ENCODE measurements around the gene OR2T29.
"Not testable (repeated sequence)": the region's sequence is repeated elsewhere in the genome, so short reads cannot be mapped to it uniquely, and the experiment has no call there.

Gene OR2T29, protein sequence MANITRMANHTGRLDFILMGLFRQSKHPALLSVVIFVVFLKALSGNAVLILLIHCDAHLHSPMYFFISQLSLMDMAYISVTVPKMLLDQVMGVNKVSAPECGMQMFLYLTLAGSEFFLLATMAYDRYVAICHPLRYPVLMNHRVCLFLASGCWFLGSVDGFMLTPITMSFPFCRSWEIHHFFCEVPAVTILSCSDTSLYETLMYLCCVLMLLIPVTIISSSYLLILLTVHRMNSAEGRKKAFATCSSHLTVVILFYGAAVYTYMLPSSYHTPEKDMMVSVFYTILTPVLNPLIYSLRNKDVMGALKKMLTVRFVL

DNA sequence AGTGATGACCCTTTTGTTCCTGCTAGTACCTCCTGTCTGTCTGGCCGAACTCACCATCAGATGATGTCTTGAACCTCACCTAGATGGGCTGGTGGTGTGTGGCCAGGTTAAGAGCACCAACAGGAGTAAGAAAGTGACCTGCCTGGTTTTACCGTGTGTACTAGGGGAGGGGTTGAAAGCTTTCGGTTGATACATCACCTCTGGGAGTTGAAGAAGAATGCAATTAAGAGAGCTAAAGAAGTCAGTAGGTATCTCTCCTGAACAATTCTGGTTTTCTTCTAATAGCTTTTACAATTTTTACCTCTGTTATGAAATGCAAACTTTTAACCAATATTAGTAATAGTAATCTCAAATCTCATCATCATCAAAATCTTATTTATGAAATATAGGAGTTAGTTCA lies at the start of gene OR2T29:
Gene OR2T29, minus strand, starts transcription at position 101 of the 400 bp plus-strand sequence. CDS start 3,281 bp downstream, outside the sequence.
- not testable (repeated sequence) for DNase-seq

DNA sequence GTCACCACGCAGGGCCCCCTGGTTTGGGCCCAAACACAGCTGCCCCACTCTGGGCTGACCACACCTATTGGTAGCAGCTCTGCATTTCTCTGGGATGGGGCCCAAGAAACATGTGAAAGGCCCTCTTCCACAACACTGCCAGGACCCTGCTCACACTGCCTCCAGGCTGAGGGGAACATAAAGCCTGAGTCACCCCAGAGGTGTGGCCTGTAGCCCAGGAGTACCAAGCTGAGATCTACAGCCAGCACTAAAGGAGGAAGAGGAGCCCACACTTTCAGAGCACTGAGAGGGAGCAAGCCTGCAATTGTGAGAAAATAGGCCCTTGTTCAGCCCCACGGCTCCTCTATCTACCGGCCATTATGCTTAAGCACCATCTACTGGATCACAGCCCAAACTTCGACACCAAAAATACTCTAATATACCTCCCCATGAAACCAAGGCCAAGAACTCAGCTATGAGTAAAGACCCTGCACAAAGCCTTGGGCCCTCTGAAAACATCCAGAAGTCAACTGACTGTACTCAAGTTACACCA lies 49.4 kb upstream of the OR2T29 start:
- DNase-seq: no peak

DNA sequence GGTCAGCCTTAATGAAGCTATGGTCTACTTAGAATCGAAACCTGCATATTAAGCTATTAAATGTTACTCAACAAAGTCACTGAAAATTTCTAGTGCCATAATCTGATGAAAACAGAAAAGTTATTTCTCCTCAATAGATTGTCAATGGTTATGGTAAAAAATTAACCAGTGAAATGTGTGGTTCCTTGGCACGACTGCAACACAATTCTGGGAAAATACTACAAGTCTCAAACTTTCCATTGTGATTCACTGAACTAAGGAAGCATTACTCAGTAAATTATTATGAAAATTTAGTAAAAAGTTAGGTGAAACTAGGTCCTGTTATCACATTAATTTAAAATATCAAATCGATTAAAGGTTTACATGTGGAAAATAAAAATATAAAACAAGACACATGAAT lies 47.7 kb upstream of the OR2T29 start:
- no peak for DNase-seq

DNA sequence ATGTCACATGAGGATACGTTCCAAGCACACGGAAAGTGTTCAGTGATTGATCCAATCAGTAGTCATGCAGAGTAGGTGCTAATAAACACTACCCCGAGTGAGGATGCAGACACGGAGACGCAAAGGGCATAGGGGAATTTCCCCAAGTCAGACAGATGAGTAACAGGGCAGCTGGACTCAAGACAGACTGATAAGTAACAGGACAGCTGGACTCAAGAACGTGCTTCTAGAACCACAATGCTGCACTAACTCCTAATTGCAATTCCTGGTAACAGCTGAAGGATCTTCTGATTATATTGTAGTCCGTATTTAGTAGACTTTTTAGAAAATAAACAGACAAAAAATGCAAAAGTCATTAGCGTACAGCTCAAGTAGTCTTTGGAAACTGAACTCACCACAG lies 36.8 kb upstream of the OR2T29 start:
- no peak for DNase-seq

DNA sequence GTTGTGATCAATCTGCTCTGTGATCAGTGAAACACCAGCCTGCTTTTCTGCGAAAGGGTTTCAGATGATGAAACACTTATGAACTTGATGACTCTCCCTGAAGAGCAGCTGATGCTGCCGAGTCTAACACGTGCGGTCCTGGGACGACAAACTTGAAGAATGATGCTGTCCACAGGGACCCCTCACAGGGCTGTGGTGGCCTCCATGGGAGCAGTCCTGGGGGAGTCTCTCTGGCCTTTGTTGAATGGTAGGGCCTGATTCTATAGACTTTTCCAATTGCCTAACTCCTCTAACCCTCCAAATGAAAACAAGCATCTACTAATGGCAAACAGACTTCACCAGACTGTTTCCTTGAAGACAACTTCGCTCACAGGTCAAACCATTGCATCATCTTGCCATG lies 35.0 kb upstream of the OR2T29 start, which contains the start of gene OR2T10:
Gene OR2T10, minus strand, starts transcription at position 112 of the 400 bp plus-strand sequence. CDS start 3,932 bp downstream, outside the sequence.
- DNase-seq: no peak

DNA sequence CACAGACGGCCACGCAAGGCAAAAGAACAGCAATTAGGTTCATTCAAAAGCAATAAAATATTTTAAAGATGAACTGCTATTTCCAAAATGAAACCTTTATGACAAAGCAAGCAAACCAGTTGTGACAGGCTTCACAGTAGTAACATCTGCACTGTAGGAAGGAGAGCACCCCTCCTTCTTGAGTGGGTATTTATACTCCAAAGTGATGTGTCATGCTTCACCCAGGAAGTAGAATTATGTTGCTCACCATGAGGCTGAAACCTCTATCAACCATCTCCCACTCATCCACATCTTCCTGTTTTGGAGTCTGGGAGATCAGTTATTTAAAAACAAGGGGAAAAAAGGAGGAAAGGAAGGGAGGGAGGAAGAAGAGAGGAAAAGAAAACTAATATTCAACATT lies 34.0 kb upstream of the OR2T29 start:
- no peak for DNase-seq

DNA sequence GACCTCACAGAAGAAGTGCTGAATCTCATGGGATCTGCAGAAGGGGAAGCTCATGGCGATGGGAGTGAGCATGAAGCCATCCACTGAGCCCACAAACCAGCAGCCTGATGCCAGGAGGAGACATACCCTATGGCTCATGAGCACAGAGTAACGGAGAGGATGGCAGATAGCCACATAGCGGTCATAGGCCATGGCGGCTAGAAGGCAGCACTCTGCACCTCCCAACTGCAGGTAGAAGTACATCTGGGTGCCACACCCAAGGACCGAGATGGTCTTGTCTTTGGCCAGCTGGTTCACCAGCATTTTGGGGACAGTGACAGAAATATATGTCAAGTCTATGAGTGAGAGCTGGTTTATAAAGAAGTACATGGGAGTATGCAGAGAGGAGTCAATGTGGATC lies 30.7 kb upstream of the OR2T29 start:
- DNase-seq: no peak

DNA sequence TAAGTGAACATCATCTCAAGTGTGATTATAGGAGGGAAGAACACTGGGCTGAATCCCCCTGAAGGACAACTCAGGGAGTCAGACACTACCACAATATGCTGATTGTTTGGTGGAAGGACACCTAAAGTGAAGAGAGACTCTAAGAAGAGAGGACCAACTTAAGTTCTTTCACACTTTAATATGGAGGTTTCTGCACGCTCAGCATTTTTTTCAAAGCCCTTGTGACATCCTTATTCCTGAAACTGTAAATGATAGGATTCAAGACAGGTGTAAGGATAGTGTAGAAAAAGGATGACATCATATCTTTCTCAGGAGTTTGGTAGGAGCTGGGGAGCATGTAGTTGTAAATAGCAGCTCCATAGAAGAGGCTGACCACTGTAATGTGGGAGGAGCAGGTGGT lies 30.1 kb upstream of the OR2T29 start:
- DNase-seq: no peak

DNA sequence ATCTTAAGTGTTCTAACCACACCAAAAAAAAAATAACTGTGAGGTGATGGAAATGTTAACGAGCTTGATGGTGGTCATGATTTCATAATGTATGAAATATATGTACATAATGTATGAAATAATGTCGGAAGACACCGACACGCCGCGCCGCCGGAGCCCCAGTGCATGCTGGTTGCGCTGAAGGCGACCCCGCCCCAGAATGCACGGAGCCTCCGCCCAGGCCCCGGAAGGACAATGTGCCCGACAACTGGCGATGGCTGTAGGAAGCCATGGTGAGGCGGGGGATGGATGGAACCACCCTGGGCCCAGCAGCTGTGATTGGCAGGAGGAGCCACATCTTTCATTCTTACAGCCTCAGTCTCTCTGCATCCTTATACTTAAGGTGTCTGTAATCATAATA lies 27.5 kb upstream of the OR2T29 start:
- no peak for DNase-seq

DNA sequence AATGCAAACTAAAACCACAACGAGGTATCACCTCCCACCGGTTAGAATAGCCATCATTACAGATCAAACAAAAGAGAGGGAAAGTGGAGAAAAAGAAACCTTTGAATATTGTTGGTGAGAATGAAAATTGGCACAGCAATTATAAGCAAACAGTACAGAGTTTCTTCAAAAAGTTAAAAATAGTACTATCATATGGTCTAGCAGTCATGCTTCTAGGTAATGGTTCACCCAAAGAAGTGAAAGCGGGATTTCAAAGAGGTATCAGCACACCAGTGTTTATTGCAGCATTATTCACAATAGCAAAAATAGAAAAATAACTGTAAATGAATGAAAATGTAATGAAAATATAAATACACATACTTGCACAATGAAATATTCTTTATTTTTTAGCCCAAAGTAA lies 26.8 kb upstream of the OR2T29 start:
- DNase-seq: no peak

DNA sequence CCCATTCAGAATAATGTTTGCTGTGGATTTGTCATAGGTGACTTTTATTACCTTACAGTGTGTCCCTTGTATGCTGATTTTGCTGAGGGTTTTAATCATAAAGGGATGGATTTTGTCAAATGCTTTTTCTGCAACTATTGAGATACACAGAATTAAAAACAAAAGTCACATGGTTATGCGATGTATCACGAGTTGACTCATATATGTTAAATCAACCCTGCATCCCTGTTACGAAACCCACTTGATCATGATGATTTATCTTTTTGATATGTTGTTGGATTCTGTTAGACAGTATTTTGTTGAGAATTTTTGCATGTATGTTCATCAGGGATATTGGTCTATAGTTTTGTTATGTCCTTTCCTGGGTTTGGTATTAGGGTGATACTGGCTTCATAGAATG lies 22.7 kb upstream of the OR2T29 start:
- no peak for DNase-seq

DNA sequence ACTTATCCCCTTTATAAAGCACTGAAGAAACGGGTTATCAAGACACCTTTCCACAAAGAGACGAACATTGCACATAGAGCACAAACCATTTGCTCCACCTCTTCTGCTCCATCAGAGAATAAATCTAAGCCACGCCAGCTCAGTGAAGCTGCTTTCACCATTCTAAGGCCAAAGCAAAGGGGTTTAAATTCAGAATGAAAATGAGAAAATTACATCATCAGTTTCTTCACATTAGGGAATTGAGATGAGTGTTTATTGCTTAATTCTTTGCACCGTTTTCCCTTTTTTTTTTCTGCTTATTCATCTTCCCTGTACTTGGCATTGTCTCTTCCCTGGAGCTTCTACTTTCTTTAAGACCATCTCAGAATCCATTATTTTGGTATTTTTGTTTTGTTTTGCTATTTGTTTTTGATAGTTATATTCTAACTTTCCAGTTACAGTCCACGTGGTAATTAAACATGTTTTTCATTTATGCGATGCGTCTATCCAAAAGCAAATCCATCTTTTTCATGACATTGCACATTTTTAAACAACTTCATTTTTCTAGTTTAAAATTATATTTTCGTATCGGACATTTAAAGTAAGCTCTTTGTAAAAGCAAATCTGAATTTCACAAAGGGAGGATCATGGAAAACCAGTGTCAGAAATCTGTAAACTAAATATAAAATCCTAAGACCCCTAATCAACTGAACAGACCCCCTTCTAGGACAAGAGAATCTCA lies 13.8 kb upstream of the OR2T29 start:
- DNase-seq: no peak

DNA sequence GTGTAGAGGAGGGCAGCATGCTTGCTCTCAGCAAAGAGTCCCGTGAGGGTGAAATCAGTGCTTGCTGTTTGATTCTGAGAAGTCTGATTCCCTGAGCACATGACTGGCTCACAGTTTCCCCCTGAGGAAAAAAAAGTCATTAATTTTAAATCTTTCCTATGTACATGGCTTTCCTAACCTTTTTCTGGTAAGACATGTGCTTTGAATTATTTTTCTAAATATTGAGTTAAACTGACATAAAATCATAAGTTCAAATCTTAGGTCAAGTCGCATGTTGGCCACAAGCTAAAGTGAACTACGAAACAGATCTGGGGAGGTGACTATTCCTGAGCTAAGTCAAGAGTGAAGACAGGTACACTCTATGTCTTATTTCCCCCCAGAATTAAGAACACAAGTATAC lies 12.1 kb upstream of the OR2T29 start, which contains the start of gene OR2T34:
Gene OR2T34, minus strand, starts transcription at position 101 of the 400 bp plus-strand sequence. Its CDS starts 0 bp downstream, at position 101.
- not testable (repeated sequence) for DNase-seq

DNA sequence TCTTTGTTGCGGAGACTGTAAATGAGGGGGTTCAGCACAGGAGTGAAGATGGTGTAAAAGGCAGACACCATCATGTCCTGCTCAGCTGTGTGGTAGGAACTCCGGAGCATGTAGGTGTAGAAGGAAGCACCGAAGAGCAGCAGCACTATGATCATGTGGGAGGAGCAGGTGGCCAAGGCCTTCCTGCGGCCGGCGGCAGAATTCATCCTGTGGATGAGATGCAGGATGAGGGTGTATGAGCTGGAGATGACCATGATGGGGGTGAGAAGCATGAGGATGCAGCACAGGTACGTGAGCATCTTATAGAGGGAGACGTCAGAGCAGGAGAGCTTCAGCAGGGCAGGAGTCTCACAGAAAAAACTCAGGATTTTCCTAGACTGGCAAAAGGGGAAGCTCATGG lies 11.3 kb upstream of the OR2T29 start:
- DNase-seq: not testable (repeated sequence)

DNA sequence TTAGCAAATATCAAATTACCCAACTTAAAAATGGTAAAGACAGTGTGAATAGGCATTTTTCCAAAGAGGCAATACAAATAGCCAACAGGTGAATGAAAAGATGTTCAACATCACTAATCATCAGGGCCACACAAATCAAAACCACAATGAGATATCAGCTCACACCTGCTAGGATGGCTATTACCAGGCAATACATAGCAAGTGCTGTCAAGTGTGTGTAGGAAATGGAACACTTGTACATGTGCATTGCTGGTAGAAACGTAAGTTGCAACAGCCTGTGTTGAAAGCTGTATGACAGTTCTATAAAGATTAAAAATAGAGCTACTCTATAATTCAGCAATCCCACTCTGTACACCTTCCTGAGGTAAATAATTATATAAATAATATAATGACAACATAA lies 9.5 kb upstream of the OR2T29 start:
- DNase-seq: not testable (repeated sequence)

DNA sequence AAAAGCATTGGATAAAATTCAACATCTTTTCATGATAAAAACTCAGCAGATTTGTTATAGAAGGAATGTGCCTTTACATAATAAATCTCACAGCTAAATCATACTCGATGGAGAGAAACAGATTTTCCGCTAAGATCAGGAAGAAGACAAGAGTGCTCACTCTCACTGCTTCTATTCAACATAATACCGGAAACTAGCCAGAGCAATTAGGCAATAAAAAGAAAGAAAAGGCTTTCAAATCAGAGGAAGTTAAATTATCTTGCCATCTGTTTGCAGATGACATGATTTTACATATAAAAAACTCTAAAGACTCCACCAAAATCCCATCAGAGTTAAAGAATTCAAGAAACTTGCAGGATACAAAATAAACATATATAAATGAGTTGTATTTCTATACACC lies 8.2 kb upstream of the OR2T29 start:
- not testable (repeated sequence) for DNase-seq

DNA sequence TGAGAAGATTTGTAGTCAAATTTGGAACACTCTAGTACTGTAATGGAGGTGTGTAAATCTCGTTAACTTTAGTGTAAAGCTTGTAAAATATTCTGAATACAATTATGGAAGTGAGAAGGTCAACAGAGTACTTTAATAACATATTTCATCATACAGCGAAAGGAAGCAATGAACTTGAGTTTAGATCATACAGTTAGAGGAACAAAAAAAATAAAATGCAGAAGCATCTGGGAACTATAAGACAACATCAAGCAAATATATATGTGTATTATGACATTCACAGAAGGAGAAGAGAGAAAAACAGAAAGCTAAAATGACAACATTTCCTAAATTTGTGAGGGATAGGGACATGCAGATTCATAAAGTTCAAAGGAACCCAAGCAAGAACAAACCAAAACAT lies 6.5 kb upstream of the OR2T29 start:
- not testable (repeated sequence) for DNase-seq

DNA sequence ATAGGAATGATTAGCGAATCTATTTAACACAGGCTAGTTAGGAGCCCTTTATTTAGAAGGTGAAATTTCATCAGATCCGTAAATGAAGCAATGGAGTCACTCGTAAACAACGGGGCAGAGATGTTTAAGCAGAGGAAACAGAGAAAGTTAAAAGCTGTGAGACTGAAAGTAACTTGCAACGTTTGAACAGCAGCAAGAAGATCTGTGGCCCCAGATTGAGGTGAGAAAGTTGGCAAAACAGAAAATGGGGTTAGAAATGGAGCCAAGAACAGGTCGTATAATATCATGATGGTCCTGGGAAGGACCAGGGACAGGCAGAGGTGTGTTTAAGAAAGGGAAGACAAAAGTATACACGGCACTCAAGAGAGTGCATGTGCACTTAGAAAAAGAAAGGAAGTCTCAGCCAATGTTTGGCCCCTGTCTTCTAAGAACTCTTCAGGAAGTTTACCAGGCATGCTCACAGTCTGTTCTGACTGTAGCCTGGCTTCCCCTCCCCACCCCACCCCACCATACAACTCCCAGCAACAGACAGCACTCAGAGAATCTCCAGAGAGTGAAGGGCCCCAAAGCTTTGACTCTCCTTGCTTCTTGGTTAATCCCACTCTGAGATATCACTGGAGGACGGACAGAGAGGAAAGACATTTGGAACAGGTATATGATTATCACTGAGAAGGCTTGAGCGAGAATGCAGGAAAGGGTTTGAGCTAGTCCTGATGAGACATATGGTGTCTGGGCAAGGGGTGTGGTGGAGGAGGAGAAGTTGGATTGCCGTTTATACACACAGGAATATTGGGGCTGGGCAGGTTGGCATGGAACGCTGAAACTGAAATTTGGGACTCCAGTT lies 3.2 kb upstream of the OR2T29 start:
- not testable (repeated sequence) for DNase-seq

DNA sequence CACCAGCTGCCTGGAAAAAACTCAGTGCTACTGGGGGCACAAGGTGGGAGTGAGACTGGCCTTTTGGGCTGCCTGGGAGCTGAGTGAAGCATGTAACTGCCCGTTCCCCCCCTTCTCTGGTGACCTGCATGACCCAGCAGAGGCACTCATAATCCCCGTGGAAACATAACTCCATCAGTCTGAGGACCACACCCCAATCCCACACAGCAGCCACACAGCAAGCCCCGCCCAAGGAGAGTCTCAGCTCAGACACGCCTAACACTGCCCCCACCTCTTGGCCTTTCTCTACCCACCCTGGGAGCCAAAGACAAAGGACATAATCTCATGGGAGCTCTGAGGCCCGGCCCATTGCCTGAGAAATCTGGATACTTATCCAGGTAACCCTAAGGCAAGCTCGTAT lies 11.5 kb downstream of the OR2T29 start:
- not testable (repeated sequence) for DNase-seq

DNA sequence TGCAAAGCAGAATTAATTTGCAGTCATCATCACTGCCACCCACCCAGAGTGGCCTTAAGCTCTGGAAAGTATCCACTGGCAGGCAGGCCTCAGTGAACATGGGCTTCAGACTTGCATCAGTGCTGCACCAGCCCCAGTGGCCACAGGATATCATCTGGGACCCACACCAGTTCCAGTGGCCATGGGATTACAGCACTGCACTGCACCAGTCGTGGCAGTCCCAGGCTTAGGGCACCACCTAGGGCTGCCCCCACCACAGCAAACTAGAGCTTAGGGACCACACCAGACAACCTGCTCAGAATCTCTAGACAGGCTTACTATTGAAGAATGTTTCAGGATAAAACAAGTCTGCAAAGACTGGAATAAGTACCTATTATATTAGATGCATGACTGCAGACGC lies 15.2 kb downstream of the OR2T29 start:
- not testable (repeated sequence) for DNase-seq

DNA sequence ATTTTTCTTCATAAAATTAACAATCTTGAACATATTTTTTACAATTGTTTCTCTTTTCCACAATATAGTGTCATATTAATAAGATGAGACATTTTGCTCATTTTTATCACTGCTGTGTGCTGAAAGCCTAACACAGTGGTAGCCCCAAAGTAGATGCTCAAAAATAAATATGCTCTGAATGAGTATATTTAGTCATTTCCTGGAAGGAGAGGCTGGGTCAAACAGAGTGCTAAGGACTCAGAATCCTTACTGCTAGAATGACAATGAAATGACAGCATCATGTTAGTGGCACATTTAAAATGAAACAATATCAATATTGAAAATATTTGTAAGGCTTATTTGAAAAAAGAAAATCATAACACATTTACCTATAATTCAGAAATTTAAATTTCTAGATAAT lies 25.1 kb downstream of the OR2T29 start:
- not testable (repeated sequence) for DNase-seq

DNA sequence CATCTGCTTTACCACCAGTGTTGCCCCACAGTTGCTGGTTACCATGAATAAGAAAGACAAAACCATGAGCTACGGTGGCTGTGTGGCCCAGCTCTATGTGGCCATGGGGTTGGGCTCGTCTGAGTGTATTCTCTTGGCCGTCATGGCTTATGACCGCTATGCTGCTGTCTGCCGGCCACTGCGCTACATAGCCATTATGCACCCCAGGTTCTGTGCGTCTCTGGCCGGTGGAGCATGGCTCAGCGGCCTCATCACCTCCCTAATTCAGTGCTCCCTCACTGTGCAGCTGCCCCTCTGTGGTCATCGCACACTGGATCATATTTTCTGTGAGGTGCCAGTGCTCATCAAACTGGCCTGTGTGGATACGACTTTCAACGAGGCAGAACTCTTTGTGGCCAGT lies 40.7 kb downstream of the OR2T29 start:
- DNase-seq: no peak

DNA sequence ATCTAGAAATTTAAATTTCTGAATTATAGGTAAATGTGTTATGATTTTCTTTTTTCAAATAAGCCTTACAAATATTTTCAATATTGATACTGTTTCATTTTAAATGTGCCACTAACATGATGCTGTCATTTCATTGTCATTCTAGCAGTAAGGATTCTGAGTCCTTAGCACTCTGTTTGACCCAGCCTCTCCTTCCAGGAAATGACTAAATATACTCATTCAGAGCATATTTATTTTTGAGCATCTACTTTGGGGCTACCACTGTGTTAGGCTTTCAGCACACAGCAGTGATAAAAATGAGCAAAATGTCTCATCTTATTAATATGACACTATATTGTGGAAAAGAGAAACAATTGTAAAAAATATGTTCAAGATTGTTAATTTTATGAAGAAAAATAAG lies 52.4 kb downstream of the OR2T29 start:
- DNase-seq: not testable (repeated sequence)

Measured in NCI-H524 (cell line).